8988T (cell line): ENCODE results near the gene NXNL2.

Experiments
- DNase-seq: peaks from one replicate; pipeline ENCODE4 v3.0.0; 2011

NXNL2 gene

GRCh38 chr9:88534456-88535225 is at the start of gene NXNL2:
NXNL2 (plus strand) TSS chr9:88535178; CDS start chr9:88535435, 257 bp downstream.
- peak; percentile 77 for DNase-seq

GRCh38 chr9:88488166-88488565 is 46.8 kb upstream of the NXNL2 start:
- DNase-seq, result no peak

- DNase-seq, result no peak
Observed at GRCh38 chr9:88494983-88495721, 39.8 kb upstream of the NXNL2 start.

GRCh38 chr9:88497224-88497623 is 37.8 kb upstream of the NXNL2 start:
- no peak for DNase-seq

- DNase-seq, result no peak
Observed at GRCh38 chr9:88498880-88499279, 36.1 kb upstream of the NXNL2 start.

GRCh38 chr9:88501086-88501485 is 33.9 kb upstream of the NXNL2 start:
- DNase-seq, result no peak

- DNase-seq, result no peak
Observed at GRCh38 chr9:88502552-88503034, 32.4 kb upstream of the NXNL2 start.

GRCh38 chr9:88503081-88503844 is 31.7 kb upstream of the NXNL2 start:
- no peak for DNase-seq

- no peak for DNase-seq
Observed at GRCh38 chr9:88503845-88504764, 30.9 kb upstream of the NXNL2 start.

- DNase-seq, result no peak
Observed at GRCh38 chr9:88508326-88508725, 26.7 kb upstream of the NXNL2 start.

- DNase-seq, result no peak
Observed at GRCh38 chr9:88511906-88512305, 23.1 kb upstream of the NXNL2 start.

- no peak for DNase-seq
Observed at GRCh38 chr9:88514247-88514646, 20.7 kb upstream of the NXNL2 start.

GRCh38 chr9:88521308-88521707 is 13.7 kb upstream of the NXNL2 start:
- DNase-seq, result no peak

GRCh38 chr9:88522360-88522759 is 12.6 kb upstream of the NXNL2 start:
- DNase-seq, result no peak

GRCh38 chr9:88523056-88523455 is 11.9 kb upstream of the NXNL2 start:
- no peak for DNase-seq

- DNase-seq, result no peak
Observed at GRCh38 chr9:88524911-88525310, 10.1 kb upstream of the NXNL2 start.

GRCh38 chr9:88527618-88528017 is 7.4 kb upstream of the NXNL2 start:
- no peak for DNase-seq

GRCh38 chr9:88528080-88528790 is 6.7 kb upstream of the NXNL2 start:
- no peak for DNase-seq

GRCh38 chr9:88529496-88529895 is 5.5 kb upstream of the NXNL2 start:
- no peak for DNase-seq

GRCh38 chr9:88530051-88530450 is 4.9 kb upstream of the NXNL2 start:
- no peak for DNase-seq

- DNase-seq, result no peak
Observed at GRCh38 chr9:88531920-88532698, 2.9 kb upstream of the NXNL2 start.
